ENCODE measurements around the gene SRRT. TPM values are rescaled to one million over a fixed set of nuclear protein-coding genes. Genes with fewer than 3 reads are reported as not detected.
"Not testable (repeated sequence)": the region's sequence is repeated elsewhere in the genome, so short reads cannot be mapped to it uniquely, and the experiment has no call there.

SRRT gene
- total and polyA plus RNA-seq, 4 donors = 21.3 to 158 (median 104) TPM

DNA sequence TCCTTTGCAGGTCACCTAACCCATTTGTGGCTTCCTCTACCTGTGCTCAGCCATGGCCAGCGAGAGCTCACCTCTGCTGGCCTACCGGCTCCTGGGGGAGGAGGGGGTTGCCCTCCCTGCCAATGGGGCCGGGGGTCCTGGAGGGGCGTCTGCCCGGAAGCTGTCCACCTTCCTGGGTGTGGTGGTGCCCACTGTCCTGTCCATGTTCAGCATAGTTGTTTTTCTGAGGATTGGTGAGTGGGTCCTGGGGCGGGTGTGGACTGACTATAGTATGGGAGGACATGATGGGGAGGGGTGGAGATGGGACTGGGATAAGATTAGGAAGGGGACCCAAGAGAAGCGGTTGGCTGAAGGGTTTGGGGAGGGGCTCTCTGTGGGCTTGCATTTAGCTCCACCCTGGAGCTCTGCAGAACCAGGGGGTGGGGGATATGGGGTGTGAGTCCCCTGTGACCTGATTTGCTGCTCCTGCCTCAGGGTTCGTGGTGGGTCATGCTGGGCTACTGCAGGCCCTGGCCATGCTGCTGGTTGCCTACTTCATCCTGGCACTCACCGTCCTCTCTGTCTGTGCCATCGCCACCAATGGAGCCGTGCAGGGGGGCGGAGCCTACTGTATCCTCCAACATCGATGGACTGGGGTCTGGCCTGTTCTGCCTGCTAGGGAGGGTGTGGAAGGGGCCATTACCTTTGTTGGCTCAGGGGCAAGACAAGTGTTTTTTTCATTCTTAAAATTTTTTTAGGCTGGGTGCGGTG, 20.6 kb upstream of the SRRT start:
- DNase-seq (ENCODE audit: low read depth in 4 of 6, low spot score in 6 of 6) = no peak
- peaks cover 40% of the 10 kb centered on the region for H3K36me3 ChIP-seq (ENCODE audit: control insufficient read depth, insufficient read depth, low read length)
- 92% methylated on average over 10 of the region's 14 CpGs for WGBS (ENCODE audit: insufficient coverage)
- H3K9me3 ChIP-seq (ENCODE audit: control insufficient read depth, insufficient read depth, low read length) = no peaks in the 10 kb centered on the region
- no peak overlapping the region for H3K27ac ChIP-seq (ENCODE audit: low read depth, low read length)
- H3K4me1 ChIP-seq (ENCODE audit: control insufficient read depth, insufficient read depth, low read length) = peaks cover 17% of the 10 kb centered on the region
- H3K27me3 ChIP-seq (ENCODE audit: control insufficient read depth, insufficient read depth, low read length) = no peaks in the 10 kb centered on the region
- no peak overlapping the region for H3K4me3 ChIP-seq (ENCODE audit: low read depth, low read length)

- not testable (repeated sequence) for H3K4me3 ChIP-seq (ENCODE audit: low read depth, low read length); DNase-seq (ENCODE audit: low read depth in 4 of 6, low spot score in 6 of 6); H3K9me3 ChIP-seq (ENCODE audit: control insufficient read depth, insufficient read depth, low read length); H3K27ac ChIP-seq (ENCODE audit: low read depth, low read length); H3K27me3 ChIP-seq (ENCODE audit: control insufficient read depth, insufficient read depth, low read length)
- H3K4me1 ChIP-seq (ENCODE audit: control insufficient read depth, insufficient read depth, low read length) = peaks cover 17% of the 10 kb centered on the region
- H3K36me3 ChIP-seq (ENCODE audit: control insufficient read depth, insufficient read depth, low read length) = peaks cover 44% of the 10 kb centered on the region
- 91% methylated on average over 8 of the region's 9 CpGs for WGBS (ENCODE audit: insufficient coverage)
These were observed 20.0 kb upstream of the SRRT start for GRCh38 chr7:100854899-100855298.

GRCh38 chr7:100855515-100855914, 19.4 kb upstream of the SRRT start:
- peaks cover 50% of the 10 kb centered on the region for H3K36me3 ChIP-seq (ENCODE audit: control insufficient read depth, insufficient read depth, low read length)
- WGBS (ENCODE audit: insufficient coverage) = 84% methylated on average over 10 of the region's 10 CpGs

DNA sequence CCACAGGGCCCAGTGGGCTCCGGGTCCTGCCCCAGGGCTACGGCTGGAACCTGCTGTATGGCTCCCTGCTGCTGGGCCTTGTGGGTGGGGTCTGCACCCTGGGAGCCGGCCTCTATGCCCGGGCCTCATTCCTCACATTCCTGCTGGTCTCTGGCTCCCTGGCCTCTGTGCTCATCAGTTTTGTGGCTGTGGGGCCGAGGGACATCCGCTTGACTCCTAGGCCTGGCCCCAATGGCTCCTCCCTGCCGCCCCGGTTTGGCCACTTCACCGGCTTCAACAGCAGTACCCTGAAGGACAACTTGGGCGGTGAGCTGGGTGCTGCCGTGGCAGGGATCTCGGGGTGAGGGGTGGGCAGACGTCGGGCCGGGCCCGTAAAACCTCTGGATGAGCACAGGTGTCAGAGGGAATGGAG, 18.0 kb upstream of the SRRT start:
- Histone ChIP-seq H3K9me3 (ENCODE audit: control insufficient read depth, insufficient read depth, low read length) (no peaks in the 10 kb centered on the region), H3K27ac (ENCODE audit: low read depth, low read length) (no peak overlapping the region), H3K27me3 (ENCODE audit: control insufficient read depth, insufficient read depth, low read length) (no peaks in the 10 kb centered on the region), H3K36me3 (ENCODE audit: control insufficient read depth, insufficient read depth, low read length) (peaks cover 64% of the 10 kb centered on the region), H3K4me3 (ENCODE audit: low read depth, low read length) (no peak overlapping the region), H3K4me1 (ENCODE audit: control insufficient read depth, insufficient read depth, low read length) (peaks cover 17% of the 10 kb centered on the region)
- no peak for DNase-seq (ENCODE audit: low read depth in 4 of 6, low spot score in 6 of 6)
- WGBS (ENCODE audit: insufficient coverage) = 91% methylated on average over 16 of the region's 16 CpGs

More at GRCh38 chr7:100855515-100855914, 19.4 kb upstream of the SRRT start:
- no peak overlapping the region for H3K4me3 ChIP-seq (ENCODE audit: low read depth, low read length)
- no peak overlapping the region for H3K27ac ChIP-seq (ENCODE audit: low read depth, low read length)
- peaks cover 17% of the 10 kb centered on the region for H3K4me1 ChIP-seq (ENCODE audit: control insufficient read depth, insufficient read depth, low read length)
- no peaks in the 10 kb centered on the region for H3K27me3 ChIP-seq (ENCODE audit: control insufficient read depth, insufficient read depth, low read length)
- no peak for DNase-seq (ENCODE audit: low read depth in 4 of 6, low spot score in 6 of 6)
- H3K9me3 ChIP-seq (ENCODE audit: control insufficient read depth, insufficient read depth, low read length) = no peaks in the 10 kb centered on the region

- DNase-seq (ENCODE audit: low read depth in 4 of 6, low spot score in 6 of 6) = no peak
- H3K9me3 ChIP-seq (ENCODE audit: control insufficient read depth, insufficient read depth, low read length) = no peaks in the 10 kb centered on the region
- peaks cover 14% of the 10 kb centered on the region for H3K4me1 ChIP-seq (ENCODE audit: control insufficient read depth, insufficient read depth, low read length)
- H3K27ac ChIP-seq (ENCODE audit: low read depth, low read length) = no peak overlapping the region
- H3K36me3 ChIP-seq (ENCODE audit: control insufficient read depth, insufficient read depth, low read length) = peaks cover 66% of the 10 kb centered on the region
- 89% methylated on average over 15 of the region's 15 CpGs for WGBS (ENCODE audit: insufficient coverage)
- no peaks in the 10 kb centered on the region for H3K27me3 ChIP-seq (ENCODE audit: control insufficient read depth, insufficient read depth, low read length)
- no peak overlapping the region for H3K4me3 ChIP-seq (ENCODE audit: low read depth, low read length)
These were observed 15.0 kb upstream of the SRRT start for GRCh38 chr7:100859856-100860255.

- H3K27ac ChIP-seq (ENCODE audit: low read depth, low read length) = no peak overlapping the region
- no peaks in the 10 kb centered on the region for H3K27me3 ChIP-seq (ENCODE audit: control insufficient read depth, insufficient read depth, low read length)
- WGBS (ENCODE audit: insufficient coverage) = 94% methylated on average over 13 of the region's 18 CpGs
- H3K9me3 ChIP-seq (ENCODE audit: control insufficient read depth, insufficient read depth, low read length) = no peaks in the 10 kb centered on the region
- H3K4me3 ChIP-seq (ENCODE audit: low read depth, low read length) = no peak overlapping the region
- DNase-seq (ENCODE audit: low read depth in 4 of 6, low spot score in 6 of 6) = no peak
- peaks cover 62% of the 10 kb centered on the region for H3K36me3 ChIP-seq (ENCODE audit: control insufficient read depth, insufficient read depth, low read length)
- peaks cover 20% of the 10 kb centered on the region for H3K4me1 ChIP-seq (ENCODE audit: control insufficient read depth, insufficient read depth, low read length)
These were observed 13.9 kb upstream of the SRRT start for GRCh38 chr7:100860702-100861615.

GRCh38 chr7:100861616-100861985, 13.3 kb upstream of the SRRT start:
- no peak overlapping the region for H3K4me3 ChIP-seq (ENCODE audit: low read depth, low read length)
- H3K27me3 ChIP-seq (ENCODE audit: control insufficient read depth, insufficient read depth, low read length) = no peaks in the 10 kb centered on the region
- peaks cover 26% of the 10 kb centered on the region for H3K4me1 ChIP-seq (ENCODE audit: control insufficient read depth, insufficient read depth, low read length)
- H3K9me3 ChIP-seq (ENCODE audit: control insufficient read depth, insufficient read depth, low read length) = no peaks in the 10 kb centered on the region
- no peak for DNase-seq (ENCODE audit: low read depth in 4 of 6, low spot score in 6 of 6)
- H3K27ac ChIP-seq (ENCODE audit: low read depth, low read length) = no peak overlapping the region
- H3K36me3 ChIP-seq (ENCODE audit: control insufficient read depth, insufficient read depth, low read length) = peaks cover 65% of the 10 kb centered on the region
- WGBS (ENCODE audit: insufficient coverage) = 86% methylated on average over 7 of the region's 14 CpGs

DNA sequence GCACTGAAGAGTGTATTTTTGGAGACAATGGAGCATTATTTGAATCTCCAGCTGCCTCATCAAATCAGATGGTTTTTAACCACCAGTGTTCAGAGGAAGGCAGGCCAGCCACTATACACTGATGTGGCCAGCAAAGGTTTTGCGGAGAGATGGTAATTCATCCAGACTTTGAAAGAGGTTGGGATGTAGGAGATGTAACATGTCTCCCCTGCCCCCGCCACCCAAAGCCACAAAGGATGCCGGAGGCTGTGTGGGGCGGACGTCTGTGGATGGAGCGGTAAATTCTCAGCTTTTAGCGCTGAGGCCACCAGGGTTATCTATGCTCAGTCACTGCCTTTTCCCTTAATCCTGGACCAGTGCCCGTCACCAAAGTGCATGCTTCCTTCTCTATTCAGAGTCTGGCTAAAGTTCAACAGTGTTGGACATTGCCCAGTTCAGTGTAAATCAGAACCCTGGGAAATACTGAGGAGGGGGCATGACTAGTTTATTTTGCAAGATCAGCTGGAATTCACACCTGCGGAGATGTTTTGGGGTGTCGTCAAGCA, 11.4 kb upstream of the SRRT start:
- Histone ChIP-seq H3K4me1 (ENCODE audit: control insufficient read depth, insufficient read depth, low read length) (peaks cover 45% of the 10 kb centered on the region), H3K4me3 (ENCODE audit: low read depth, low read length) (no peak overlapping the region), H3K27ac (ENCODE audit: low read depth, low read length) (no peak overlapping the region), H3K36me3 (ENCODE audit: control insufficient read depth, insufficient read depth, low read length) (peaks cover 57% of the 10 kb centered on the region), H3K27me3 (ENCODE audit: control insufficient read depth, insufficient read depth, low read length) (no peaks in the 10 kb centered on the region), H3K9me3 (ENCODE audit: control insufficient read depth, insufficient read depth, low read length) (no peaks in the 10 kb centered on the region)
- WGBS (ENCODE audit: insufficient coverage) = 45% methylated on average over 8 of the region's 10 CpGs
- peak in 2 of 6 donors; percentile 52 to 69 for DNase-seq (ENCODE audit: low read depth in 4 of 6, low spot score in 6 of 6)

DNA sequence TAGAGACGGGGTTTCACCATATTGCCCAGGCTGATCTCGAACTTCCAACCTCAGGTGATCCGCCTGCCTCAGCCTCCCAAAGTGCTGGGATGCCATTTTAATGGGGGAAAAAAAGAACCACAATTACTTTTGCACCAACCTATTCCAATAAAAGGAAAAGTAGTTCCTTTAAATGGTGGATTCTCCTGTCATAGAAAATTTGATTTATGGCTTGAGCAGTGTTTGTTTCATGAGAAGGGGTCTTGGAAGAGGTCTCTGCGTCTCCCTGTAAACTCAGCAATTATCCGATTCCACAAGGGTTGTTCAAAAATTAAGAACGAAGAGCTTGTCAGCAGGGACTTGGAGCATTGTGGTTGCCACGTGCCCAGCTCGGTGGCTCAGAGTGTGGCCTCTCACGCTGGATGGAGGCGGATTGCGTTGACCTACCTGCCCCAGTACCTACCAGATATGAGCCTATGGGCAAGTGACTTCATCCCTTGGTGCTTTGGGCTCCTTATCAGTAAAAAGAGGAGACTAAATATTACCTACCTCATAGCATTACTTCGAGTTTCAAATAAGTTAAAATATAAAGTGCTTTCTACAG, 10.5 kb upstream of the SRRT start:
- DNase-seq (ENCODE audit: low read depth in 4 of 6, low spot score in 6 of 6) = no peak
- Histone ChIP-seq H3K9me3 (ENCODE audit: control insufficient read depth, insufficient read depth, low read length) (no peaks in the 10 kb centered on the region), H3K4me3 (ENCODE audit: low read depth, low read length) (no peak overlapping the region), H3K27me3 (ENCODE audit: control insufficient read depth, insufficient read depth, low read length) (no peaks in the 10 kb centered on the region), H3K4me1 (ENCODE audit: control insufficient read depth, insufficient read depth, low read length) (peaks cover 51% of the 10 kb centered on the region), H3K27ac (ENCODE audit: low read depth, low read length) (no peak overlapping the region), H3K36me3 (ENCODE audit: control insufficient read depth, insufficient read depth, low read length) (peaks cover 55% of the 10 kb centered on the region)
- WGBS (ENCODE audit: insufficient coverage) = 85% methylated on average over 5 of the region's 12 CpGs
